Measurements from ENCODE around the gene PHC2.

The PHC2 gene

GRCh38 chr1:33466159-33466558 is 35.3 kb upstream of the PHC2 start:
- no peaks in the 10 kb centered on the region for H3K36me3 ChIP-seq (replicated peaks)
- no peak overlapping the region for H3K27ac ChIP-seq
- no peaks in the 10 kb centered on the region for H3K27me3 ChIP-seq (replicated peaks)
- DNase-seq: no peak
- H3K4me3 ChIP-seq (ENCODE audit: low read depth, low read length): no peak overlapping the region
- in situ Hi-C loops (cut with HindIII; ENCODE audit: low pct_ligation_motif_present, low sequenced_read_pairs): no loop called here
- no peak for TF ChIP-seq CTCF (IDR thresholded peaks at IDR 0.05; ENCODE audit: low read depth, low read length, missing control alignments)

GRCh38 chr1:33465316-33465715 is 34.4 kb upstream of the PHC2 start:
- no peak for TF ChIP-seq CTCF (IDR thresholded peaks at IDR 0.05; ENCODE audit: low read depth, low read length, missing control alignments)
- DNase-seq: no peak
- Histone ChIP-seq H3K27ac (no peak overlapping the region), H3K27me3 (replicated peaks) (no peaks in the 10 kb centered on the region), H3K36me3 (replicated peaks) (no peaks in the 10 kb centered on the region), H3K4me3 (ENCODE audit: low read depth, low read length) (no peak overlapping the region)
- in situ Hi-C loops (cut with HindIII; ENCODE audit: low pct_ligation_motif_present, low sequenced_read_pairs): no loop called here

- TF ChIP-seq CTCF (IDR thresholded peaks at IDR 0.05; ENCODE audit: low read depth, low read length, missing control alignments): no peak
- Histone ChIP-seq H3K4me3 (ENCODE audit: low read depth, low read length) (no peak overlapping the region), H3K27me3 (replicated peaks) (no peaks in the 10 kb centered on the region), H3K36me3 (replicated peaks) (no peaks in the 10 kb centered on the region), H3K27ac (no peak overlapping the region)
- in situ Hi-C loops (cut with HindIII; ENCODE audit: low pct_ligation_motif_present, low sequenced_read_pairs): no loop called here
- no peak for DNase-seq
Measured at GRCh38 chr1:33464552-33464951, 33.7 kb upstream of the PHC2 start.

GRCh38 chr1:33462405-33463164 is 31.7 kb upstream of the PHC2 start:
- no peak overlapping the region for H3K4me3 ChIP-seq (ENCODE audit: low read depth, low read length)
- no peaks in the 10 kb centered on the region for H3K27me3 ChIP-seq (replicated peaks)
- H3K36me3 ChIP-seq (replicated peaks): no peaks in the 10 kb centered on the region
- no peak for TF ChIP-seq CTCF (IDR thresholded peaks at IDR 0.05; ENCODE audit: low read depth, low read length, missing control alignments)
- no peak for DNase-seq
- no peak overlapping the region for H3K27ac ChIP-seq
- in situ Hi-C loops (cut with HindIII; ENCODE audit: low pct_ligation_motif_present, low sequenced_read_pairs): no loop called here

- in situ Hi-C loops (cut with HindIII; ENCODE audit: low pct_ligation_motif_present, low sequenced_read_pairs): no loop called here
- TF ChIP-seq CTCF (IDR thresholded peaks at IDR 0.05; ENCODE audit: low read depth, low read length, missing control alignments): no peak
- Histone ChIP-seq H3K27ac (no peak overlapping the region), H3K27me3 (replicated peaks) (no peaks in the 10 kb centered on the region), H3K4me3 (ENCODE audit: low read depth, low read length) (no peak overlapping the region), H3K36me3 (replicated peaks) (no peaks in the 10 kb centered on the region)
- DNase-seq: no peak
Measured at GRCh38 chr1:33460947-33461629, 30.2 kb upstream of the PHC2 start.

Data from brain microvascular endothelial cell (primary cell).